GM23338 (cell line): Measurements from ENCODE around the gene SLC25A10. TPM values are rescaled to one million over a fixed set of nuclear protein-coding genes. Genes with fewer than 3 reads are reported as not detected.

Experiments used
- ATAC-seq: fragments of 200-7000 bp; cut with Tn5 transposase; 3 replicates; pipeline ENCODE4 v1.9.1; 2020
- DNase-seq: peaks from one replicate; pipeline ENCODE4 v3.0.0-alpha.2; 2015; ENCODE audit warnings: low spot score
- H2AFZ ChIP-seq: fragments of 200-600 bp; sonication (generic); 2 replicates; pipeline ENCODE4 v1.8.0; 2016; ENCODE audit warnings: antibody characterized with exemption, mild to moderate bottlenecking, moderate library complexity
- H3F3A ChIP-seq: fragments of 200-600 bp; sonication (generic); replicated peaks from 2 replicates; pipeline ENCODE4 v1.8.0; 2017; ENCODE audit warnings: antibody characterized with exemption, mixed run types, low read depth
- H3K27ac ChIP-seq: fragments of 200-600 bp; sonication (generic); 2 replicates; pipeline ENCODE4 v1.6.1; 2016; ENCODE audit warnings: low read depth
- H3K27me3 ChIP-seq: fragments of 200-600 bp; sonication (generic); 2 replicates; pipeline ENCODE4 v1.8.0; 2016; ENCODE audit warnings: mild to moderate bottlenecking, mixed run types, moderate library complexity; ENCODE audit not compliant: insufficient read depth
- H3K36me3 ChIP-seq: fragments of 200-600 bp; sonication (generic); 2 replicates; pipeline ENCODE4 v1.8.0; 2016; ENCODE audit warnings: mild to moderate bottlenecking; ENCODE audit not compliant: insufficient read depth
- H3K4me1 ChIP-seq: fragments of 200-600 bp; sonication (generic); 2 replicates; pipeline ENCODE4 v1.8.0; 2016; ENCODE audit warnings: mild to moderate bottlenecking, moderate library complexity; ENCODE audit not compliant: insufficient read depth
- H3K4me2 ChIP-seq: fragments of 200-600 bp; sonication (generic); 2 replicates; pipeline ENCODE4 v1.7.1; 2017; ENCODE audit warnings: mixed run types
- H3K4me3 ChIP-seq: fragments of 200-600 bp; sonication (generic); 2 replicates; pipeline ENCODE4 v1.6.1; 2016; ENCODE audit warnings: mixed run types
- H3K79me2 ChIP-seq: fragments of 200-600 bp; sonication (generic); replicated peaks from 2 replicates; pipeline ENCODE4 v1.8.0; 2017; ENCODE audit warnings: mild to moderate bottlenecking; ENCODE audit not compliant: insufficient read depth
- H3K9me2 ChIP-seq: fragments of 200-600 bp; sonication (generic); 2 replicates; pipeline ENCODE4 v1.8.0; 2017; ENCODE audit not compliant: insufficient read depth
- H4K20me1 ChIP-seq: fragments of 200-600 bp; sonication (generic); replicated peaks from 2 replicates; pipeline ENCODE4 v1.8.0; 2017; ENCODE audit warnings: mild to moderate bottlenecking; ENCODE audit not compliant: insufficient read depth
- H3K27ac Mint-ChIP-seq: 2 replicates; pipeline ENCODE4 v1.8.0; 2020; ENCODE audit warnings: inconsistent platforms, mild to moderate bottlenecking, moderate library complexity, mixed read lengths
- H3K27me3 Mint-ChIP-seq: 3 replicates; pipeline ENCODE4 v1.8.0; 2022; ENCODE audit warnings: low read depth, mild to moderate bottlenecking, moderate library complexity, mixed read lengths, inconsistent platforms; ENCODE audit not compliant: insufficient read depth, poor library complexity
- H3K36me3 Mint-ChIP-seq: 3 replicates; pipeline ENCODE4 v1.8.0; 2021; ENCODE audit warnings: low read depth, mild to moderate bottlenecking, inconsistent platforms, moderate library complexity, mixed read lengths
- H3K4me1 Mint-ChIP-seq: 3 replicates; pipeline ENCODE4 v1.8.0; 2020; ENCODE audit warnings: mild to moderate bottlenecking, inconsistent platforms, mixed read lengths
- H3K4me3 Mint-ChIP-seq: 3 replicates; pipeline ENCODE4 v1.8.0; 2021; ENCODE audit warnings: moderate library complexity, mild to moderate bottlenecking, inconsistent platforms, mixed read lengths
- H3K9me3 Mint-ChIP-seq: 3 replicates; pipeline ENCODE4 v1.8.0; 2020; ENCODE audit warnings: moderate library complexity, mild to moderate bottlenecking, inconsistent platforms, mixed read lengths
- ETS1 ChIP-seq: IDR thresholded peaks from 2 replicates; pipeline ENCODE4 v1.6.1; 2016; ENCODE audit warnings: antibody characterized with exemption
- JUNB ChIP-seq: IDR thresholded peaks from one replicate; pipeline ENCODE4 v1.6.1; 2016; ENCODE audit warnings: antibody characterized with exemption; ENCODE audit not compliant: unreplicated experiment
- POLR2AphosphoS5 ChIP-seq: IDR thresholded peaks from 2 replicates; pipeline ENCODE4 v1.6.1; 2016; ENCODE audit warnings: antibody characterized with exemption, low read depth
- ZNF114 ChIP-seq: fragments of 250-450 bp; sonication (Bioruptor Pico); IDR thresholded peaks from 2 replicates; pipeline ENCODE4 v1.5.0; 2020; ENCODE audit warnings: mild to moderate bottlenecking, moderate library complexity
- ZNF331 ChIP-seq: fragments of 250-450 bp; sonication (Bioruptor Pico); IDR thresholded peaks from 2 replicates; pipeline ENCODE4 v1.5.0; 2020; ENCODE audit warnings: low read depth, mild to moderate bottlenecking, moderate library complexity
- microRNA-seq: library from miRNA; unstranded; fragments of <30 nt; microRNA quantifications from one replicate; pipeline ENCODE4, GENCODE V29; 2017
- polyA plus RNA-seq: library from polyadenylated mRNA; unstranded; fragments of >200 nt; fragmentation: Nextera tagmentation; extraction: Ambion mirVana; gene quantifications from 2 replicates; pipeline ENCODE4 v1.2.1, GENCODE V29; 2016
- small RNA-seq: library from RNA; depleted of rRNA; stranded (forward); fragments of <200 nt; gene quantifications from one replicate; pipeline ENCODE3, GENCODE V24; 2014; ENCODE audit warnings: low replicate concordance
- total RNA-seq: library from RNA; depleted of rRNA; stranded (reverse); fragments of >200 nt; shearing (Covaris generic); gene quantifications from 2 replicates; pipeline ENCODE4 v1.2.3, GENCODE V29; 2014; rRNA removed

Gene SLC25A10
- total and polyA plus RNA-seq, 2 experiments from 2014 or later: 25.7 to 47.4 TPM

- H3K36me3 Mint-ChIP-seq: no peaks in the 10 kb centered on the region
- H3K9me3 Mint-ChIP-seq: no peaks in the 10 kb centered on the region
- no peak for DNase-seq
- H3K27ac ChIP-seq: no peak overlapping the region
- peaks cover 6% of the 10 kb centered on the region for H3K27me3 Mint-ChIP-seq
- peak; percentile 76 for ATAC-seq
- 0 out of 2 replicates have a peak overlapping the region, but pooled peaks have one; percentile 28 for H2AFZ ChIP-seq
- H3K9me2 ChIP-seq: no peaks in the 10 kb centered on the region
- no peaks in the 10 kb centered on the region for H4K20me1 ChIP-seq
- no peaks in the 10 kb centered on the region for H3F3A ChIP-seq
- no peaks in the 10 kb centered on the region for H3K4me1 Mint-ChIP-seq
- H3K4me3 Mint-ChIP-seq: no peak overlapping the region
- no peaks in the 10 kb centered on the region for H3K36me3 ChIP-seq
- H3K4me1 ChIP-seq: no peaks in the 10 kb centered on the region
- H3K79me2 ChIP-seq: no peaks in the 10 kb centered on the region
- no peak for TF ChIP-seq ETS1
- TF ChIP-seq JUNB: no peak
- no peak for TF ChIP-seq ZNF331 (CRISPR knock-in tag)
- no peak for TF ChIP-seq POLR2AphosphoS5
- no peak overlapping the region for H3K4me2 ChIP-seq
- no peak overlapping the region for H3K4me3 ChIP-seq
- H3K27ac Mint-ChIP-seq: no peak overlapping the region
- H3K27me3 ChIP-seq: no peaks in the 10 kb centered on the region
Observed at GRCh38 chr17:81741049-81741593, 29.0 kb downstream of the SLC25A10 start.

GRCh38 chr17:81741594-81742452 lies 29.7 kb downstream of the SLC25A10 start:
- no peaks in the 10 kb centered on the region for H3K36me3 Mint-ChIP-seq
- no peaks in the 10 kb centered on the region for H3K27me3 ChIP-seq

More at GRCh38 chr17:81741594-81742452, 29.7 kb downstream of the SLC25A10 start:
- H3K4me3 Mint-ChIP-seq: no peak overlapping the region
- ATAC-seq: peak; percentile 57
- no peaks in the 10 kb centered on the region for H3K9me3 Mint-ChIP-seq
- Histone ChIP-seq H3F3A (no peaks in the 10 kb centered on the region), H3K4me3 (no peak overlapping the region), H3K4me2 (no peak overlapping the region), H3K36me3 (no peaks in the 10 kb centered on the region), H3K4me1 (no peaks in the 10 kb centered on the region), H3K9me2 (no peaks in the 10 kb centered on the region), H4K20me1 (no peaks in the 10 kb centered on the region), H3K79me2 (no peaks in the 10 kb centered on the region), H3K27ac (no peak overlapping the region), H2AFZ (no peak overlapping the region)
- TF ChIP-seq ZNF114 (CRISPR knock-in tag): no peak
- TF ChIP-seq ETS1: no peak
- no peak overlapping the region for H3K27ac Mint-ChIP-seq
- DNase-seq: no peak
- peaks cover 6% of the 10 kb centered on the region for H3K27me3 Mint-ChIP-seq
- no peaks in the 10 kb centered on the region for H3K4me1 Mint-ChIP-seq

Small RNA genes lying within 50 kb of the gene (microRNA-seq; reads per million reads assigned to microRNA genes)
- gene MIR6786: not detected

Small RNA genes lying within 50 kb of the gene (small RNA-seq; reads per million reads assigned to genes)
- gene MIR6786: not detected

Other genes starting within 250 kb of the SLC25A10 start
- gene ACTG1, start 199.5 kb upstream of the SLC25A10 start, total RNA-seq: 4,739 and 4,954 TPM in 2 replicates
- 1,867 and 1,896 TPM in 2 replicates for gene ACTG1, start 199.5 kb upstream of the SLC25A10 start, polyA plus RNA-seq
- gene FSCN2, start 183.9 kb upstream of the SLC25A10 start, total RNA-seq: 1.6 TPM in 1 of 2 replicates, not detected in the other
- gene FSCN2, start 183.9 kb upstream of the SLC25A10 start, polyA plus RNA-seq: 0.13 TPM in 1 of 2 replicates, not detected in the other
- 50.5 and 52.8 TPM in 2 replicates for gene FAAP100, start 159.9 kb upstream of the SLC25A10 start, total RNA-seq
- gene FAAP100, start 159.9 kb upstream of the SLC25A10 start, polyA plus RNA-seq: 16.0 and 16.2 TPM in 2 replicates
- gene NPLOC4, start 75.2 kb upstream of the SLC25A10 start, total RNA-seq: 54.3 and 79.1 TPM in 2 replicates
- gene NPLOC4, start 75.2 kb upstream of the SLC25A10 start, polyA plus RNA-seq: 23.0 and 24.1 TPM in 2 replicates
- 0.31 and 0.66 TPM in 2 replicates for gene TSPAN10, start 75.1 kb upstream of the SLC25A10 start, total RNA-seq
- gene TSPAN10, start 75.1 kb upstream of the SLC25A10 start, polyA plus RNA-seq: 1.2 and 1.5 TPM in 2 replicates
- 4.0 and 5.5 TPM in 2 replicates for gene PDE6G, start 55.7 kb upstream of the SLC25A10 start, total RNA-seq
- gene PDE6G, start 55.7 kb upstream of the SLC25A10 start, polyA plus RNA-seq: 9.0 and 11.4 TPM in 2 replicates
- gene OXLD1, start 45.7 kb upstream of the SLC25A10 start, total RNA-seq: 46.0 and 76.2 TPM in 2 replicates
- 64.9 and 73.0 TPM in 2 replicates for gene OXLD1, start 45.7 kb upstream of the SLC25A10 start, polyA plus RNA-seq
- 22.3 and 26.1 TPM in 2 replicates for gene CCDC137, start 45.5 kb upstream of the SLC25A10 start, total RNA-seq
- gene CCDC137, start 45.5 kb upstream of the SLC25A10 start, polyA plus RNA-seq: 69.3 and 73.4 TPM in 2 replicates
- 41.3 and 54.9 TPM in 2 replicates for gene ARL16, start 28.5 kb upstream of the SLC25A10 start, total RNA-seq
- 39.6 and 40.4 TPM in 2 replicates for gene ARL16, start 28.5 kb upstream of the SLC25A10 start, polyA plus RNA-seq
- gene HGS, start 28.3 kb upstream of the SLC25A10 start, total RNA-seq: 66.9 and 90.2 TPM in 2 replicates
- 59.0 and 59.4 TPM in 2 replicates for gene HGS, start 28.3 kb upstream of the SLC25A10 start, polyA plus RNA-seq
- gene MRPL12, start 8.9 kb upstream of the SLC25A10 start, total RNA-seq: 50.9 and 53.2 TPM in 2 replicates
- gene MRPL12, start 8.9 kb upstream of the SLC25A10 start, polyA plus RNA-seq: 140 and 153 TPM in 2 replicates
- gene GCGR, start 91.9 kb downstream of the SLC25A10 start, total RNA-seq: 0.17 and 0.31 TPM in 2 replicates
- gene GCGR, start 91.9 kb downstream of the SLC25A10 start, polyA plus RNA-seq: 0.23 and 0.92 TPM in 2 replicates
- gene MCRIP1, start 121.0 kb downstream of the SLC25A10 start, total RNA-seq: 85.2 and 110 TPM in 2 replicates
- gene MCRIP1, start 121.0 kb downstream of the SLC25A10 start, polyA plus RNA-seq: 99.5 and 101 TPM in 2 replicates
- not detected in 2 replicates for gene PPP1R27, start 122.8 kb downstream of the SLC25A10 start, total RNA-seq
- gene PPP1R27, start 122.8 kb downstream of the SLC25A10 start, polyA plus RNA-seq: 0.40 and 0.65 TPM in 2 replicates
- 418 and 620 TPM in 2 replicates for gene P4HB, start 148.3 kb downstream of the SLC25A10 start, total RNA-seq
- gene P4HB, start 148.3 kb downstream of the SLC25A10 start, polyA plus RNA-seq: 206 and 209 TPM in 2 replicates
- gene ARHGDIA, start 159.1 kb downstream of the SLC25A10 start, total RNA-seq: 80.1 and 125 TPM in 2 replicates
- 140 and 152 TPM in 2 replicates for gene ARHGDIA, start 159.1 kb downstream of the SLC25A10 start, polyA plus RNA-seq
- gene ALYREF, start 179.3 kb downstream of the SLC25A10 start, total RNA-seq: 236 TPM in 2 replicates
- 36.5 and 54.3 TPM in 2 replicates for gene ALYREF, start 179.3 kb downstream of the SLC25A10 start, polyA plus RNA-seq
- gene ANAPC11, start 179.4 kb downstream of the SLC25A10 start, total RNA-seq: 149 and 188 TPM in 2 replicates
- 498 and 517 TPM in 2 replicates for gene ANAPC11, start 179.4 kb downstream of the SLC25A10 start, polyA plus RNA-seq
- 0.93 and 3.8 TPM in 2 replicates for gene NPB, start 190.0 kb downstream of the SLC25A10 start, total RNA-seq
- 2.7 and 3.6 TPM in 2 replicates for gene NPB, start 190.0 kb downstream of the SLC25A10 start, polyA plus RNA-seq
- 65.2 and 82.9 TPM in 2 replicates for gene PCYT2, start 199.1 kb downstream of the SLC25A10 start, total RNA-seq
- 50.9 and 51.6 TPM in 2 replicates for gene PCYT2, start 199.1 kb downstream of the SLC25A10 start, polyA plus RNA-seq
- 20.8 and 29.7 TPM in 2 replicates for gene SIRT7, start 205.9 kb downstream of the SLC25A10 start, total RNA-seq
- 16.3 and 17.1 TPM in 2 replicates for gene SIRT7, start 205.9 kb downstream of the SLC25A10 start, polyA plus RNA-seq
- 32.0 and 33.4 TPM in 2 replicates for gene MAFG, start 215.5 kb downstream of the SLC25A10 start, total RNA-seq
- gene MAFG, start 215.5 kb downstream of the SLC25A10 start, polyA plus RNA-seq: 17.2 and 21.7 TPM in 2 replicates
- gene PYCR1, start 225.0 kb downstream of the SLC25A10 start, total RNA-seq: 237 and 240 TPM in 2 replicates
- 87.3 and 98.9 TPM in 2 replicates for gene PYCR1, start 225.0 kb downstream of the SLC25A10 start, polyA plus RNA-seq
- gene MYADML2, start 234.9 kb downstream of the SLC25A10 start, total RNA-seq: 0.78 and 1.7 TPM in 2 replicates
- 0.42 and 0.70 TPM in 2 replicates for gene MYADML2, start 234.9 kb downstream of the SLC25A10 start, polyA plus RNA-seq
- 0.66 and 1.6 TPM in 2 replicates for gene NOTUM, start 248.9 kb downstream of the SLC25A10 start, total RNA-seq
- 0.29 and 0.66 TPM in 2 replicates for gene NOTUM, start 248.9 kb downstream of the SLC25A10 start, polyA plus RNA-seq